PC-3 (cell line): ENCODE results near the gene PTPRN2. TPM values are rescaled to one million over a fixed set of nuclear protein-coding genes. Genes with fewer than 3 reads are reported as not detected.

Experiments
- ATAC-seq: fragments of 200-7000 bp; cut with Tn5 transposase; 2 replicates; pipeline ENCODE4 v1.9.1; 2020; ENCODE audit warnings: mild to moderate bottlenecking, moderate library complexity
- BruUV-seq: library from RNA; stranded (reverse); fragments of 400-500 nt; replicated peaks from 2 replicates; lab custom pipeline; 2021; lab: Mats Ljungman, UMichigan
- CTCF ChIA-PET: fragments of 300-600 bp; sonication (Branson Sonifier 250); formaldehyde crosslinking; loops from one replicate; lab custom pipeline; 2022; ENCODE audit warnings: antibody characterized with exemption; lab: Charles Lee
- POLR2A ChIA-PET: fragments of 300-600 bp; sonication (Branson Sonifier 250); formaldehyde crosslinking; loops from one replicate; lab custom pipeline; 2022; ENCODE audit warnings: antibody characterized with exemption; ENCODE audit not compliant: unreplicated experiment; lab: Charles Lee
- DNase-seq: peaks from one replicate; pipeline ENCODE4 v3.0.0-alpha.2; 2015
- H2AFZ ChIP-seq: fragments of 300-600 bp; sonication (generic); 2 replicates; pipeline ENCODE4 v1.6.0; 2016; ENCODE audit warnings: antibody characterized with exemption, low read length
- H3F3A ChIP-seq: fragments of 300-600 bp; sonication (generic); one replicate; pipeline ENCODE4 v1.6.0; 2017; ENCODE audit warnings: antibody characterized with exemption, low read length, control low read depth, mild to moderate bottlenecking; ENCODE audit not compliant: unreplicated experiment
- H3K27ac ChIP-seq: fragments of 300-600 bp; sonication (generic); 2 replicates; pipeline ENCODE4 v1.5.1; 2016; ENCODE audit warnings: mild to moderate bottlenecking, low read length
- H3K27me3 ChIP-seq: fragments of 300-600 bp; sonication (generic); 2 replicates; pipeline ENCODE4 v1.6.1; 2016; ENCODE audit warnings: low read length, mixed read lengths
- H3K36me3 ChIP-seq: fragments of 300-600 bp; sonication (generic); 2 replicates; pipeline ENCODE4 v1.6.1; 2016; ENCODE audit warnings: low read depth, mixed run types, low read length, mixed read lengths
- H3K4me1 ChIP-seq: fragments of 300-600 bp; sonication (generic); 2 replicates; pipeline ENCODE4 v1.5.1; 2016; ENCODE audit warnings: low read length; ENCODE audit not compliant: insufficient read depth
- H3K4me2 ChIP-seq: fragments of 300-600 bp; sonication (generic); 2 replicates; pipeline ENCODE4 v1.6.0; 2016; ENCODE audit warnings: low read length
- H3K4me3 ChIP-seq: fragments of 300-600 bp; sonication (generic); 2 replicates; pipeline ENCODE4 v1.5.1; 2016; ENCODE audit warnings: mild to moderate bottlenecking, low read length, mixed read lengths
- H3K79me2 ChIP-seq: fragments of 300-600 bp; sonication (generic); 2 replicates; pipeline ENCODE4 v1.6.1; 2017; ENCODE audit warnings: low read length, mixed read lengths
- H3K9ac ChIP-seq: fragments of 300-600 bp; sonication (generic); 2 replicates; pipeline ENCODE4 v1.6.0; 2016; ENCODE audit warnings: mild to moderate bottlenecking, low read length
- H3K9me2 ChIP-seq: fragments of 300-600 bp; sonication (generic); replicated peaks from 2 replicates; pipeline ENCODE4 v1.6.1; 2016; ENCODE audit warnings: mixed run types, low read length, mixed read lengths
- H3K9me3 ChIP-seq: fragments of 300-600 bp; sonication (generic); 2 replicates; pipeline ENCODE4 v1.6.1; 2016; ENCODE audit warnings: low read length, mixed read lengths
- H4K20me1 ChIP-seq: fragments of 300-600 bp; sonication (generic); 2 replicates; pipeline ENCODE4 v1.6.1; 2016; ENCODE audit warnings: low read length, mixed read lengths
- CTCF ChIP-seq: fragments of 300-600 bp; sonication (generic); conservative IDR thresholded peaks from 2 replicates; pipeline ENCODE4 v1.5.1; 2017; ENCODE audit warnings: antibody characterized with exemption, low read depth, mild to moderate bottlenecking, low read length
- EZH2 ChIP-seq: fragments of 300-600 bp; sonication (generic); IDR thresholded peaks from one replicate; pipeline ENCODE4 v1.6.1; 2017; ENCODE audit warnings: antibody characterized with exemption, mild to moderate bottlenecking, low read length; ENCODE audit not compliant: unreplicated experiment
- EZH2phosphoT487 ChIP-seq: fragments of 300-600 bp; sonication (generic); IDR thresholded peaks from 2 replicates; pipeline ENCODE4 v1.6.1; 2018; ENCODE audit warnings: mild to moderate bottlenecking, antibody characterized with exemption, low read length, borderline replicate concordance
- intact Hi-C: fragments of 100-400 bp; cut with micrococcal nuclease; formaldehyde crosslinking; loops from 2 replicates; pipeline ENCODE4 v1.9.0; 2023
- total RNA-seq: library from RNA; depleted of rRNA; stranded (reverse); fragments of >200 nt; gene quantifications from 2 replicates; pipeline ENCODE4 v1.2.3, GENCODE V29; 2014

The PTPRN2 gene
- total RNA-seq, 1 experiment from 2014 or later: 3.2 TPM

- H3K9me2 ChIP-seq: no peaks in the 10 kb centered on the region
- H3F3A ChIP-seq: no peaks in the 10 kb centered on the region
- H3K4me2 ChIP-seq: no peak overlapping the region
- no peaks in the 10 kb centered on the region for H4K20me1 ChIP-seq
- H3K79me2 ChIP-seq: no peaks in the 10 kb centered on the region
- POLR2A ChIA-PET: no interaction called here
- intact Hi-C loops: no loop called here
- no peak overlapping the region for H2AFZ ChIP-seq
- H3K9me3 ChIP-seq: no peaks in the 10 kb centered on the region
- H3K4me3 ChIP-seq: no peak overlapping the region
- H3K27me3 ChIP-seq: peaks cover 28% of the 10 kb centered on the region
- no peaks in the 10 kb centered on the region for H3K36me3 ChIP-seq
- H3K9ac ChIP-seq: no peak overlapping the region
- no peak for TF ChIP-seq CTCF
- CTCF ChIA-PET: no interaction called here
- H3K27ac ChIP-seq: no peak overlapping the region
- no TSS peak for BruUV-seq
- H3K4me1 ChIP-seq: no peaks in the 10 kb centered on the region
- ATAC-seq (no peak), DNase-seq (no peak)
These were observed 139.1 kb downstream of the PTPRN2 start for GRCh38 chr7:158448430-158449100.

GRCh38 chr7:158447506-158448171 is 140.0 kb downstream of the PTPRN2 start:
- ChIA-PET CTCF (no interaction called here), POLR2A (no interaction called here)
- no TSS peak for BruUV-seq
- Histone ChIP-seq H2AFZ (no peak overlapping the region), H3K27me3 (peaks cover 25% of the 10 kb centered on the region), H3K27ac (no peak overlapping the region), H3K4me1 (no peaks in the 10 kb centered on the region), H3K4me3 (no peak overlapping the region), H4K20me1 (no peaks in the 10 kb centered on the region), H3F3A (no peaks in the 10 kb centered on the region), H3K36me3 (no peaks in the 10 kb centered on the region), H3K9ac (no peak overlapping the region), H3K9me3 (no peaks in the 10 kb centered on the region), H3K4me2 (no peak overlapping the region), H3K79me2 (no peaks in the 10 kb centered on the region), H3K9me2 (no peaks in the 10 kb centered on the region)
- intact Hi-C loops: no loop called here
- no peak for TF ChIP-seq EZH2
- no peak for TF ChIP-seq EZH2phosphoT487
- no peak for TF ChIP-seq CTCF
- DNase-seq (no peak), ATAC-seq (no peak)

GRCh38 chr7:158447151-158447505 is 140.5 kb downstream of the PTPRN2 start:
- no TSS peak for BruUV-seq
- Histone ChIP-seq H2AFZ (no peak overlapping the region), H3K27me3 (peaks cover 20% of the 10 kb centered on the region), H3K9me2 (no peaks in the 10 kb centered on the region), H3K4me2 (no peak overlapping the region), H3K4me3 (no peak overlapping the region), H3K36me3 (no peaks in the 10 kb centered on the region), H3K79me2 (no peaks in the 10 kb centered on the region), H3K4me1 (no peaks in the 10 kb centered on the region), H3K9me3 (no peaks in the 10 kb centered on the region), H3K9ac (no peak overlapping the region), H3F3A (no peaks in the 10 kb centered on the region), H4K20me1 (no peaks in the 10 kb centered on the region), H3K27ac (no peak overlapping the region)
- ChIA-PET POLR2A (no interaction called here), CTCF (no interaction called here)
- intact Hi-C loops: no loop called here
- no peak for ATAC-seq
- DNase-seq: no peak
- TF ChIP-seq EZH2 (no peak), EZH2phosphoT487 (no peak), CTCF (no peak)
